ENCODE measurements around the gene NTF3. TPM values are rescaled to one million over a fixed set of nuclear protein-coding genes. Genes with fewer than 3 reads are reported as not detected.

The NTF3 gene
- total and polyA plus RNA-seq, 10 donors, result 0.72 to 5.8 (median 2.7) TPM; not detected in 1

DNA sequence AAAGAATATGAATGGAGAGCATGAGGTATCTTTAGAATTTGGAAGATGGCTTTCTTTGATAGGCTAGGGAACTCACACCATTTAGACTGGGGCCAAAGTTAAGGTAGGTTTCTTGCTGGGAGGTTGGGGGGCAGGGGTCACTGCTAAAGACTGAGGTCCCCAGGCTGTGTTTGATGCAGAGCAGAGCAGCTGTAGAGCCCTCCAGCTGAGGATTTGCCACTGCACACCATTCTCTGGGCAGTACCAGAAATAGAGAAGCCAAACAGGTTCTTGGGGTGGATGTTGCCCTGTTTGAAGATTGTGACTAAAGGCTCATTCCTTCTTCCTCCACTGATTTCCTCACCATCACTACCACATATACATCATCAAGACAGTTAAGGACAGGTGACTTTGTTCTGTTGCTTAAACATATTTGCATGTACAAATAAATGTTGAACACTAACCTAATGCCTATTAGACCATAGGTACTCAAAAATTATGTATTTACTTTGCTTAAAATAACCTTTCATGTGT is 7.9 kb downstream of the NTF3 start:
- no peak overlapping the region for H3K27ac ChIP-seq
- peaks cover 0 to 4% (median 0%) of the 10 kb centered on the region in 8 donors for H3K9me3 ChIP-seq
- intact Hi-C loops (cut with DNase I; ENCODE audit: low total_unique reads), result loop anchor here (10.0 kb wide), 1 partner anchor 235 kb away; no protein-coding TSS in a partner anchor
- H3K4me3 ChIP-seq, result no peak overlapping the region
- no peaks in the 10 kb centered on the region for H3K36me3 ChIP-seq
- H3K4me1 ChIP-seq, result peaks cover 0 to 25% (median 1%) of the 10 kb centered on the region in 6 donors
- no peak for TF ChIP-seq POLR2AphosphoS5 (IDR thresholded peaks at IDR 0.05)
- TF ChIP-seq, protein P1, sequence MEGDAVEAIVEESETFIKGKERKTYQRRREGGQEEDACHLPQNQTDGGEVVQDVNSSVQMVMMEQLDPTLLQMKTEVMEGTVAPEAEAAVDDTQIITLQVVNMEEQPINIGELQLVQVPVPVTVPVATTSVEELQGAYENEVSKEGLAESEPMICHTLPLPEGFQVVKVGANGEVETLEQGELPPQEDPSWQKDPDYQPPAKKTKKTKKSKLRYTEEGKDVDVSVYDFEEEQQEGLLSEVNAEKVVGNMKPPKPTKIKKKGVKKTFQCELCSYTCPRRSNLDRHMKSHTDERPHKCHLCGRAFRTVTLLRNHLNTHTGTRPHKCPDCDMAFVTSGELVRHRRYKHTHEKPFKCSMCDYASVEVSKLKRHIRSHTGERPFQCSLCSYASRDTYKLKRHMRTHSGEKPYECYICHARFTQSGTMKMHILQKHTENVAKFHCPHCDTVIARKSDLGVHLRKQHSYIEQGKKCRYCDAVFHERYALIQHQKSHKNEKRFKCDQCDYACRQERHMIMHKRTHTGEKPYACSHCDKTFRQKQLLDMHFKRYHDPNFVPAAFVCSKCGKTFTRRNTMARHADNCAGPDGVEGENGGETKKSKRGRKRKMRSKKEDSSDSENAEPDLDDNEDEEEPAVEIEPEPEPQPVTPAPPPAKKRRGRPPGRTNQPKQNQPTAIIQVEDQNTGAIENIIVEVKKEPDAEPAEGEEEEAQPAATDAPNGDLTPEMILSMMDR (IDR thresholded peaks at IDR 0.05 in 8 of 11, conservative IDR thresholded peaks at IDR 0.05 in 3 of 11), result no peak
- TF ChIP-seq POLR2A (IDR thresholded peaks at IDR 0.05), result no peak
- DNase-seq, result no peak
- peaks cover 0 to 90% (median 0%) of the 10 kb centered on the region in 7 donors for H3K27me3 ChIP-seq (replicated peaks in 1 of 7)

DNA sequence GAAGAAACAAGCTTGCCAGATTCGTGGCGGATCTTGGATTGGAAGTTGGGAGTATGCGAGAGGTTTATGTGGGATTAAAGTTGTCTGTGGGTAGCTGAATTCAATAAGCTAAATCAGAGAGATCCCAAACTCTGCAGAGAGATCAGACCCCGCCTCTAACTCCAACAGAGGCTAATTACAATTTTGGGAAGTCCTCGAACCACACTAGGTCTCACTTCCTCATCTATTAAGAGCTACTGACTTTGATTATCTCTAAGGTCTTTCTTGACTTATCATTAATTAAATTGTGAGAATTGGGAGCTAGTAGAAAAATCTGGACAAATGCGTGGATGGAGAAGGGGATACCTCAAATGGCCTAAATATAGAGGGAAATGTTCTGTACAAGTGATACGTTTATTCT is 9.1 kb downstream of the NTF3 start:
- intact Hi-C loops (cut with DNase I; ENCODE audit: low total_unique reads), result loop anchor here (10.0 kb wide), 1 partner anchor 236 kb away; no protein-coding TSS in a partner anchor
- DNase-seq, result no peak

DNA sequence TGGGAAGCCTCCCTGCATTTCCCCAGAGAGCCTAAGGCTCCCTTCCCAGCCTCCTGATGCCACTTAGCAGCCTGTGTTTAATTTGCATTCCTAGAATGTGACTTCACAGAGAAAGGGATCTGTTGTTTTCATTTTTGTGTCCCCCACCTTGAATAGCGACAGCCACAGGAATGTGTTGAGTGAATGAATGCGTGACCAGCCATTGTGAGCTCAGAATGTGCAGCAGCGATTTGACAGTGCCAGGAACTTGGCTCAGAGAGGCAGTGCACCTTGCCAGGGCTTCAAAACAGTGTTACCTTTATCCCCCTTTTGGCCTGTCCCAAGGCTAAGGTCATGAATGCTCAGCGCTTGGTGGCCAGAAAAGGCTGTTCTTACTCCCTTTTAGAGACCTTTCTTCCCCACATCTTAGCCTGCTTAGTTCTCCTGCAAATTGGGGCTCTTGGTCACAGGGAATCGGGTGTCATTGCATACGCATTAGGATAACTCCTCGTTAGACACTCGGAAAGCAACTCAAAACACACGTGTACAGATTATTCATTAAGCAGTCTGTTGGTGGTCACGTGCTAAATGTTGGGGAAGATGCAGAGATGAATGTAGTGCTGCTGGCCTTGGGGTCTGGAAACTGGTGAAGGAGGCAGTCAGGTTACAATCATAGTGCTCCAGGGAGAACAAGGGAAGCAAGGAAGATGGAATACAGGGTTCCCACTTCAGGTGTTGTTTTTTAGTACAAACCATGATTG is 9.8 kb downstream of the NTF3 start:
- Histone ChIP-seq H3K36me3 (no peaks in the 10 kb centered on the region), H3K9me3 (peaks cover 0 to 4% (median 0%) of the 10 kb centered on the region in 8 donors), H3K4me3 (no peak overlapping the region), H3K27ac (no peak overlapping the region), H3K27me3 (replicated peaks in 1 of 7) (peaks cover 0 to 81% (median 0%) of the 10 kb centered on the region in 7 donors), H3K4me1 (peaks cover 0 to 25% (median 1%) of the 10 kb centered on the region in 6 donors)
- TF ChIP-seq POLR2A (IDR thresholded peaks at IDR 0.05) (no peak), POLR2AphosphoS5 (IDR thresholded peaks at IDR 0.05) (no peak)
- TF ChIP-seq, protein P1 (IDR thresholded peaks at IDR 0.05 in 8 of 11, conservative IDR thresholded peaks at IDR 0.05 in 3 of 11), result no peak
- WGBS, 5 donors, result 81 to 87% (median 86%) methylated on average over 10 of the region's 10 CpGs
- DNase-seq, result no peak
- intact Hi-C loops (cut with DNase I; ENCODE audit: low total_unique reads), result loop anchor here (10.0 kb wide), 1 partner anchor 237 kb away; no protein-coding TSS in a partner anchor

More for the DNA sequence above, 9.1 kb downstream of the NTF3 start:
- 65 to 73% (median 68%) methylated on average over 7 of the region's 7 CpGs for WGBS, 5 donors
- TF ChIP-seq POLR2A (IDR thresholded peaks at IDR 0.05), result no peak
- TF ChIP-seq, protein P1 (IDR thresholded peaks at IDR 0.05 in 8 of 11, conservative IDR thresholded peaks at IDR 0.05 in 3 of 11), result no peak
- no peak for TF ChIP-seq POLR2AphosphoS5 (IDR thresholded peaks at IDR 0.05)
- no peaks in the 10 kb centered on the region for H3K36me3 ChIP-seq
- no peak overlapping the region for H3K4me3 ChIP-seq
- H3K9me3 ChIP-seq, result peaks cover 0 to 4% (median 0%) of the 10 kb centered on the region in 8 donors
- no peak overlapping the region for H3K27ac ChIP-seq
- peaks cover 0 to 25% (median 1%) of the 10 kb centered on the region in 6 donors for H3K4me1 ChIP-seq
- peaks cover 0 to 84% (median 0%) of the 10 kb centered on the region in 7 donors for H3K27me3 ChIP-seq (replicated peaks in 1 of 7)

Measured in spleen (tissue), 11 donors.